K562 (cell line): ENCODE measurements around the gene SPIRE1.
A peak's percentile ranks its signal among the peaks of the same experiment; 100 is the strongest.

ENCODE experiments used
- CTCF ChIP-seq, 3 experiments: IDR thresholded peaks in 2 of 3; conservative IDR thresholded peaks in 1 of 3; 2 replicates each; pipeline ENCODE4 v1.5.1; 2011 to 2012; ENCODE audit warnings: low read length in 3 of 3, mild to moderate bottlenecking in 3 of 3, control low read depth in 2 of 3, improper control_type of control experiment in 1 of 3, inconsistent platforms in 1 of 3, low read depth in 1 of 3, mixed read lengths in 1 of 3, moderate library complexity in 1 of 3; ENCODE audit not compliant: insufficient read depth in 2 of 3
- EP300 ChIP-seq: IDR thresholded peaks from 2 replicates; pipeline ENCODE4 v1.6.1; 2012; ENCODE audit warnings: low read length, improper control_type of control experiment
- GATAD2A ChIP-seq: fragments of 450-650 bp; IDR thresholded peaks from 2 replicates; pipeline ENCODE4 v1.6.1; 2017

- TF ChIP-seq EP300, result no peak
- TF ChIP-seq GATAD2A, result no peak
- peak in 1 of 3 experiments; percentile 20; a peak in 2 of 6 replicates for TF ChIP-seq CTCF (IDR thresholded peaks at IDR 0.05 in 2 of 3, conservative IDR thresholded peaks at IDR 0.05 in 1 of 3; ENCODE audit: insufficient read depth in 2 of 3, low read depth in 1 of 3, low read length in 3 of 3)
Observed at GRCh38 chr18:12478269-12479047, 179.4 kb downstream of the SPIRE1 start.
